Activated CD4-positive, alpha-beta T cell treated with anti-CD3 and anti-CD28 coated beads, Interleukin-10, Interleukin-2, amounts not matched to agents 100 ng/mL and 50 ng/mL, durations not matched to agents 16 hours and 8 hours (primary cell): Measurements from ENCODE around the gene ARF5.
A peak's percentile ranks its signal among the peaks of the same experiment; 100 is the strongest.
"Not testable (repeated sequence)": the region's sequence is repeated elsewhere in the genome, so short reads cannot be mapped to it uniquely, and the experiment has no call there.

Source experiments
- DNase-seq: peaks from one replicate; pipeline ENCODE4 v3.0.0-alpha.2; 2020

ARF5 gene

DNA sequence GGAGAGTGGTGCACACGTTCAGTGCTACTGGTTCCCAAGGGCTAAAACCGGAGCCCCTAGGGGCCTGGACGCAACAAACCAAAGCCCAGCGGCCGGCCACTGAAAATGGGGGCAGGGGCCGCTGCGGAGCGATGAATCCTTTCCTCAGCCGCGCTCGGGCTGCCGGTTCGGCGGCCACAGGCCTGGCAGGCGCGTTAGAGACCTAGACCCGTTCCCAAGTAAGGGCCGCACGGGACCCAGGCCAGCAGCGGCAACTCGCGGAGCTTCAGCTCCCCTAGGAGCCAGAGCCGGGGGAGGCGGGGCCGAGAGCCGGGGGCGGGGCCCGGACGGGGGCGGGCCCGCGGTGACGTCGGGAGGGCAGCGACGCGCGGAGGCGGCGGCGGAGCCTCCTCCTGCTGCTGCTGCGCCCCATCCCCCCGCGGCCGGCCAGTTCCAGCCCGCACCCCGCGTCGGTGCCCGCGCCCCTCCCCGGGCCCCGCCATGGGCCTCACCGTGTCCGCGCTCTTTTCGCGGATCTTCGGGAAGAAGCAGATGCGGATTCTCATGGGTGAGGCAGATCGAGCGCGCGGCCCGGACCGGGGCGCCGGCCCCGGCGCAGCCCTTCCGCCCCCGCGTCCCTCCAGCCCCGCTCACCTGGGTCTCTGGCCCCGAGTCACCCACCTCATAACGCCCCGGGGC, at the start of gene ARF5:
Gene ARF5, plus strand, starts transcription at position 393 of the 678 bp plus-strand sequence. Its CDS starts 88 bp downstream, at position 481.
- DNase-seq = peak; percentile 91

GRCh38 chr7:127539116-127539515, 49.1 kb upstream of the ARF5 start:
- no peak for DNase-seq

DNA sequence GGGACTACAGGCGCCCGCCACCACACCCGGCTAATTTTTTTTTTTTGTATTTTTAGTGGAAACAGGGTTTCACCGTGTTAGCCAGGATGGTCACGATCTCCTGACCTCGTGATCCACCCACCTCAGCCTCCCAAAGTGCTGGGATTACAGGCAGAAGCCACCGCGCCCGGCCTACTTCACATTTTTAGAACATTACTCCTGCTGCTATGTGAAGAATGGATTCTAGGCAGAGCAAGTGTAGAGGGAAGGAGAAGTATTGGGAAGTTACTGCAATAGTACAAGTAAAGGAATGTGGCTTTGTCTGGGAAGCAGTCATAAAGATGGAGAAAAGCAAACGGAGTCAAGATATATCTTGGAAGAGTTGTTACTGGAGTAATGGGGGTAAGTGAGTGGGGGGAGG, 47.8 kb upstream of the ARF5 start:
- DNase-seq = not testable (repeated sequence)

DNA sequence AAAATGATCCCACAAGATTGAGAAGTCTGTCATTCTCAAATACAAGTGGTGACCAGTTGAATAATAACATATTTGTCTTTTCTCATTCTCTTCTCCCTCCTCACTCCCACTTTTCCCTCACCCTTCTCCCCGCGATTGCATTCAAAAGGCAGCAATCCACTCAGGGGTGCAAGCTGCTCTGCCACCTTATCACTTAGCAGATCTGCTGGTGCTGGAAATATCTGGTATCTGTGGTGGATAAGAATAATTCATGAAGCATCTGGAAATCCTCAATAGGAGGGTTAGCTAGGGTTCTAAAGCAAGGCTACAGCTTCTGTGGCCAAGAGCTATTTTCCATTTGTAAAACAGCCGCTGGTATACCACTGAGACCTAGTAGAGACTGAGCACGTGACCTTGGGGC, 46.7 kb upstream of the ARF5 start:
- DNase-seq = no peak

- no peak for DNase-seq
Observed at GRCh38 chr7:127546313-127546712, 41.9 kb upstream of the ARF5 start.

- no peak for DNase-seq
Observed at GRCh38 chr7:127550247-127550646, 38.0 kb upstream of the ARF5 start.

- no peak for DNase-seq
Observed at GRCh38 chr7:127551941-127552340, 36.3 kb upstream of the ARF5 start.

GRCh38 chr7:127556404-127556803, 31.8 kb upstream of the ARF5 start:
- no peak for DNase-seq

- no peak for DNase-seq
Observed at GRCh38 chr7:127557803-127558202, 30.4 kb upstream of the ARF5 start.

GRCh38 chr7:127566242-127566641, 22.0 kb upstream of the ARF5 start:
- no peak for DNase-seq

DNA sequence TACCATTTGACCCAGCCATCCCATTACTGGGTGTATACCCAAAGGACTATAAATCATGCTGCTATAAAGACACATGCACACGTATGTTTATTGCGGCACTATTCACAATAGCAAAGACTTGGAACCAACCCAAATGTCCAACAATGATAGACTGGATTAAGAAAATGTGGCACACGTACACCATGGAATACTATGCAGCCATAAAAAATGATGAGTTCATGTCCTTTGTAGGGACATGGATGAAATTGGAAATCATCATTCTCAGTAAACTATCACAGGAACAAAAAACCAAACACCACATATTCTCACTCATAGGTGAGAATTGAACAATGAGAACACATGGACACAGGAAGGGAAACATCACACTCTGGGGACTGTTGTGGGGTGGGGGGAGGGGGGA, 20.2 kb upstream of the ARF5 start:
- DNase-seq = not testable (repeated sequence)

DNA sequence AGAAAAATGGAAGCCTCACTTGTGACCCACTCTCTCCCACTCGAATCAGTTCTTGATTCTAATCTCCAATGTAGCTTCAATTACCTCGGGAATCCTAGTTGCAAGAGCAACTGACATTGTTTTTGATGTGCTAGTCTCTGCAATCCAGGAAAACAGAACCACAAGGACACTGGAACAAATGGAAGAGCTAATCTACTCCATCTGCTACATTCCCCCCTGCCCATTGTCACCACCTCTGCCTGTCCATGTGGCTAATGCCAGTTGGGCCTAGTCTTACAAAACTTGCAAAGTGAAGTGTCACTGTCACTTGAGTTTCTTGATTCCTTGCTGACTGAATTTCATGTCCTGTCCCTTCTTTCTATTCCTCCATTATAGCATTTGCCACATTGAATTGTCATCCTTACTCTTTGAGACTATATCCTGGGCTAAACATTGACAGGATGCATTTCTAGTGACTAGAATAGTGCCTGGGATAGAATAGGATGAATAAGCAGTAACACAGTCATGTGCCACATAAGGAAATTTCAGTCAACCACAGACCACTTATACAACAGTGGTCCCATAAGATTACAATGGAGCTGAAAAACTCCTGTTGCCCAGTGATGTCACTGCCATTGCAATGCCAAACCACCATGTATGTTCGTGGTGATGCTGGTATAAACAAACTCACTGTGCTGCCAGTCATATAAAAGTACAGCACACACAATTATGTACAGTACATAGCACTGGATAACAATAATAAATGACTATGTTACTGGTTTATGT, 16.3 kb upstream of the ARF5 start:
- no peak for DNase-seq

- DNase-seq = no peak
Observed at GRCh38 chr7:127578036-127578684, 10.1 kb upstream of the ARF5 start.

- no peak for DNase-seq
Observed at GRCh38 chr7:127578711-127579275, 9.4 kb upstream of the ARF5 start.

DNA sequence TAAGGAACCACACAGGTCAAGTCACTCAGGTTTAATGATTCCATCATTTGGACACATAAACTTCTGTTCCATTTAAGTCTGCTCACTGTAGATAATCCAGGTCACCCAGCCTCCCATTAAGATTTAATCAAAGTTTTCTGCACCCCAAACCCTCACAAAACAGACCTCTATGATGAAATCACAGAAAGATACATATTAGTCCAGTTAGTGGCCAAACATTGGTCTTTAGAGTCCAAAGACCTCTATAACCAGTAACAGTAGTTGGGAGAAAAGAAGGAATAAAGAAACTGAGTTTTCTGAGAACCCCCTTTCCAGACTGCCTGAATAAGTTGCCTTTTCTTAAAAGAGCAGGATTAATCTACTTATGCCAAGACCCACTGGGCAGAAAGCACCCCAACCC, 7.6 kb upstream of the ARF5 start:
- DNase-seq = no peak

DNA sequence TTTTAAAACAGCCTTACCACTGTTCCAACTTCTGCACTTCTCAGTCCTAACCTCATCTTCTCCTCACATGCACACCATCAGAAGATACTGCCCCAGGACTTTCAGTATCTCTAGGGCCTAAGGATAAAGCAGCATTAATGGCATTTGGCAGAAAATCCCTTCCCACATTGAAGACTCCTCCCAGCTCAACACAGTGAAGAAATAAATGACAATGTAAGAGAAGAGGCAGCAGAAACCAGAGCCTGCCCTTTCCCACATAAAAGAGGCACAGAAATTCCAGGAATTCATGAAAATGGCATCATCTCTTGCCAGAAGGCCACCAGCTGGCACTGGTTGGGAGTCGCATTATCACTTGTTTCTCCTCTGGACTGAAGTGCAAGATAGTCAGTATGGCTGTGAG, 6.5 kb upstream of the ARF5 start:
- no peak for DNase-seq

GRCh38 chr7:127582361-127582760, 5.8 kb upstream of the ARF5 start:
- no peak for DNase-seq

GRCh38 chr7:127584648-127585043, 3.6 kb upstream of the ARF5 start:
- DNase-seq = no peak

- peak; percentile 94 for DNase-seq
Observed at GRCh38 chr7:127585044-127585953, 2.9 kb upstream of the ARF5 start, which contains the start of gene GCC1. Gene GCC1, minus strand, starts transcription at chr7:127585596. Its CDS starts 414 bp downstream, at chr7:127585182.

DNA sequence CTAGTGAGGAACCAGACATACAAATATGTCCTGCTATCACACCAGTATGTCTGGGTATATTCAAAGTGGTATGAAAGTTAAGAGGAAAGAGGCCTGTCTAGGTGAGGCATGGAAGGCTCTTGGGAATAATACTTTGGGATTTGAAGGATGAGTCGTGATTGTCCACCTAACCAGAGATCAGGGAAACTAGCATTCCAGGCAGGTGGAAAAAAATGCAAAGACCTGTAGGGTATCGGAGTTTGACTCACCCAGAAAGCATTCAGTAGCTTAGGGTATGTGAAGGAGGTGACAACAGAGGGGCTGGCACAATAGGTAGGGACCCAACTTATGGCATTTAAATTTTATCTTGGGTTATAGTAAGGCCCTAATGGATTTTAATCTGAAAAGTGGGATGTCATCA, 1.9 kb upstream of the ARF5 start:
- DNase-seq = no peak

- no peak for DNase-seq
Observed at GRCh38 chr7:127587663-127588018, 570 bp upstream of the ARF5 start.

- DNase-seq = peak; percentile 50
Observed at GRCh38 chr7:127588697-127589482, 679 bp downstream of the ARF5 start.
